ENCODE measurements around the gene CAMTA1. TPM values are rescaled to one million over a fixed set of nuclear protein-coding genes. Genes with fewer than 3 reads are reported as not detected.

CAMTA1 gene
- polyA plus RNA-seq, 1 donor (not counting 4 experiments of a cell fraction or from before 2014, with no cell fraction given), result 51.4 TPM

GRCh38 chr1:7172804-7173203, 387.6 kb downstream of the CAMTA1 start:
- Histone ChIP-seq H3K9me1 (ENCODE audit: control insufficient read depth, extremely low read depth, insufficient read depth, low read length) (no peaks in the 10 kb centered on the region), H3K27ac (ENCODE audit: control insufficient read depth, insufficient read depth, low read length) (no peak overlapping the region), H2AFZ (ENCODE audit: control insufficient read depth, low read length) (no peak overlapping the region), H3K4me3 (ENCODE audit: control insufficient read depth in 2 of 3, extremely low read depth in 1 of 3, insufficient read depth in 2 of 3, low read depth in 1 of 3, low read length in 3 of 3) (no peak overlapping the region), H3K4me1 (ENCODE audit: control insufficient read depth, extremely low read depth, insufficient read depth, low read length) (no peaks in the 10 kb centered on the region), H3K4me2 (ENCODE audit: control insufficient read depth, extremely low read depth, insufficient read depth, low read depth, low read length) (no peak overlapping the region), H3K79me2 (ENCODE audit: control insufficient read depth, insufficient read depth, low read length) (no peaks in the 10 kb centered on the region), H3K9me3 (ENCODE audit: control insufficient read depth, low read depth, low read length) (no peaks in the 10 kb centered on the region), H3K9ac (ENCODE audit: control insufficient read depth, extremely low read depth, insufficient read depth, low read length) (no peak overlapping the region), H4K20me1 (ENCODE audit: control insufficient read depth, extremely low read depth, insufficient read depth, low read length) (no peaks in the 10 kb centered on the region), H3K27me3 (ENCODE audit: control insufficient read depth, extremely low read depth, insufficient read depth, low read length) (peaks cover 8% of the 10 kb centered on the region), H3K36me3 (ENCODE audit: control insufficient read depth in 2 of 2, extremely low read depth in 1 of 2, insufficient read depth in 2 of 2, low read length in 2 of 2) (no peaks in the 10 kb centered on the region)
- no peak for FAIRE-seq
- TF ChIP-seq, protein P1, sequence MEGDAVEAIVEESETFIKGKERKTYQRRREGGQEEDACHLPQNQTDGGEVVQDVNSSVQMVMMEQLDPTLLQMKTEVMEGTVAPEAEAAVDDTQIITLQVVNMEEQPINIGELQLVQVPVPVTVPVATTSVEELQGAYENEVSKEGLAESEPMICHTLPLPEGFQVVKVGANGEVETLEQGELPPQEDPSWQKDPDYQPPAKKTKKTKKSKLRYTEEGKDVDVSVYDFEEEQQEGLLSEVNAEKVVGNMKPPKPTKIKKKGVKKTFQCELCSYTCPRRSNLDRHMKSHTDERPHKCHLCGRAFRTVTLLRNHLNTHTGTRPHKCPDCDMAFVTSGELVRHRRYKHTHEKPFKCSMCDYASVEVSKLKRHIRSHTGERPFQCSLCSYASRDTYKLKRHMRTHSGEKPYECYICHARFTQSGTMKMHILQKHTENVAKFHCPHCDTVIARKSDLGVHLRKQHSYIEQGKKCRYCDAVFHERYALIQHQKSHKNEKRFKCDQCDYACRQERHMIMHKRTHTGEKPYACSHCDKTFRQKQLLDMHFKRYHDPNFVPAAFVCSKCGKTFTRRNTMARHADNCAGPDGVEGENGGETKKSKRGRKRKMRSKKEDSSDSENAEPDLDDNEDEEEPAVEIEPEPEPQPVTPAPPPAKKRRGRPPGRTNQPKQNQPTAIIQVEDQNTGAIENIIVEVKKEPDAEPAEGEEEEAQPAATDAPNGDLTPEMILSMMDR (optimal IDR thresholded peaks at IDR 0.05 in 1 of 3, IDR thresholded peaks at IDR 0.05 in 1 of 3, conservative IDR thresholded peaks at IDR 0.05 in 1 of 3; ENCODE audit: extremely low read depth in 1 of 3, insufficient read depth in 2 of 3, low read length in 3 of 3), result no peak
- no peak for TF ChIP-seq EZH2 (IDR thresholded peaks at IDR 0.05; ENCODE audit: low read length)
- dilution Hi-C loops (cut with MboI; ENCODE audit: extremely low pct_ligation_motif_present, low sequenced_read_pairs), result no loop called here
- no peak for DNase-seq (ENCODE audit: low read depth, low spot score)

DNA sequence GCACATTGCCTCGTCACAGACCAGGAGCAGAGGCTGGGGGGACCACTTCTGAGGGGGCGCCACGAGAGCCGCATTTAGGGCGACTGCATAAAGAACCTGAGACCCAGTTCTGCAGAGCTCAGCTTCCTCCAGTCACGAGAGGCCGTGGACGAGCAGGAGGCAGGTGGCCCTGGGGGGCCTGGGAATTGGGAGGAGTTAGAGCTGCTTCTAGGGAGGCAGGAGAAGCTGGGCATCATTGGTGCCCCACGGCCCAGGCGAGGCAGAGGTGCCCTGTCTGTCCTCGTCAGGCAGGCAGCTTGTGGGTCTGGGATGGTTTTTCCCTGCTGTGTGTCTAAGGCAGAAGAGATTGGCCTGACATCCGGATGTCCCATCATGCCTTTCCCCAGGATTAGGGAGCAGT, 389.3 kb downstream of the CAMTA1 start:
- H3K9me3 ChIP-seq (ENCODE audit: control insufficient read depth, low read depth, low read length), result no peaks in the 10 kb centered on the region
- H3K9ac ChIP-seq (ENCODE audit: control insufficient read depth, extremely low read depth, insufficient read depth, low read length), result no peak overlapping the region
- no peak overlapping the region for H3K27ac ChIP-seq (ENCODE audit: control insufficient read depth, insufficient read depth, low read length)
- DNase-seq (ENCODE audit: low read depth, low spot score) (no peak), FAIRE-seq (no peak)
- no peaks in the 10 kb centered on the region for H3K36me3 ChIP-seq (ENCODE audit: control insufficient read depth in 2 of 2, extremely low read depth in 1 of 2, insufficient read depth in 2 of 2, low read length in 2 of 2)
- no peaks in the 10 kb centered on the region for H4K20me1 ChIP-seq (ENCODE audit: control insufficient read depth, extremely low read depth, insufficient read depth, low read length)
- no peak for TF ChIP-seq EZH2 (IDR thresholded peaks at IDR 0.05; ENCODE audit: low read length)
- TF ChIP-seq, protein P1 (optimal IDR thresholded peaks at IDR 0.05 in 1 of 3, IDR thresholded peaks at IDR 0.05 in 1 of 3, conservative IDR thresholded peaks at IDR 0.05 in 1 of 3; ENCODE audit: extremely low read depth in 1 of 3, insufficient read depth in 2 of 3, low read length in 3 of 3), result no peak
- H3K4me2 ChIP-seq (ENCODE audit: control insufficient read depth, extremely low read depth, insufficient read depth, low read depth, low read length), result no peak overlapping the region
- dilution Hi-C loops (cut with MboI; ENCODE audit: extremely low pct_ligation_motif_present, low sequenced_read_pairs), result no loop called here
- no peaks in the 10 kb centered on the region for H3K4me1 ChIP-seq (ENCODE audit: control insufficient read depth, extremely low read depth, insufficient read depth, low read length)
- H2AFZ ChIP-seq (ENCODE audit: control insufficient read depth, low read length), result no peak overlapping the region
- no peak overlapping the region for H3K4me3 ChIP-seq (ENCODE audit: control insufficient read depth in 2 of 3, extremely low read depth in 1 of 3, insufficient read depth in 2 of 3, low read depth in 1 of 3, low read length in 3 of 3)
- H3K79me2 ChIP-seq (ENCODE audit: control insufficient read depth, insufficient read depth, low read length), result no peaks in the 10 kb centered on the region
- H3K9me1 ChIP-seq (ENCODE audit: control insufficient read depth, extremely low read depth, insufficient read depth, low read length), result no peaks in the 10 kb centered on the region
- H3K27me3 ChIP-seq (ENCODE audit: control insufficient read depth, extremely low read depth, insufficient read depth, low read length), result peaks cover 9% of the 10 kb centered on the region

Measured in keratinocyte (primary cell).